ENCODE results near the gene PPCS. TPM values are rescaled to one million over a fixed set of nuclear protein-coding genes. Genes with fewer than 3 reads are reported as not detected.

PPCS gene
- 30.3 and 58.5 TPM in 2 replicates for total RNA-seq (2014; rRNA removed; shearing (Covaris generic); ENCODE audit: low replicate concordance)

DNA sequence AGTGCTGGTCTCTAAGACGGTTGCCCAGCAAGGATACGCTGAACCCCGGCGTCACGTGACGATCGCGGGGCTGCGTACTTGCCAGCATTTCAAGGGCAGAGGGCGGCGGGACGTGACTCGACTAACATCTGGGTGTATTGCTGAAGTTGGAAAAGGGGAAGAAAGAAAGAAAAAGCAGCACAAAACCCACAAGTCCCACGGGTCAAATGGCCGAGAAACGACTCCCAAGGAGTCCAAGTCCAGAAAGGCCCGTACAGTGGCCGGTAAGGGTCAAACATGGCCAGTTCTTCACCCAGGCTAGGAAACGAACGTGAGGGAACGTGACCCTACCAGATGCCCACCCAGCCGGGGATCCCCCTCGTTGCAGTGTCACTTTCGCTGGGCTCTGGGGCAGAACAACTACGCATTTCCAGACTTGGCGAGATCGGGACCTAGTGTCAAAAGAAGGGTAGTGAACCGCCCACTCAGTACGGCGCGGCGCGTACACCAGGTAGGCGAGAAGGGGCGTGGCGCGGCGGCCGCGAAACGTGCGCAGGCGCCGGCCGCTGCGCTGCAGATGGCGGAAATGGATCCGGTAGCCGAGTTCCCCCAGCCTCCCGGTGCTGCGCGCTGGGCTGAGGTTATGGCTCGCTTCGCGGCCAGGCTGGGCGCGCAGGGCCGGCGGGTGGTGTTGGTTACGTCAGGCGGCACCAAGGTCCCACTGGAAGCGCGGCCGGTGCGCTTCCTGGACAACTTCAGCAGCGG is at the start of gene PPCS, which contains the start of gene ZMYND12:
Gene PPCS (plus strand): TSS at position 534 of the 744 bp plus-strand sequence. CDS start 23 bp downstream, at position 557.
Gene ZMYND12 (minus strand): TSS at position 13 of the 744 bp plus-strand sequence. CDS start 25 bp downstream, outside the sequence.
- no peaks in the 10 kb centered on the region for H3K36me3 ChIP-seq

GRCh38 chr1:42414551-42415496 is 41.5 kb upstream of the PPCS start:
- no peak overlapping the region for H3K4me3 ChIP-seq
- H3K36me3 ChIP-seq = no peaks in the 10 kb centered on the region
- DNase-seq = no peak
- no peaks in the 10 kb centered on the region for H3K27me3 ChIP-seq
- no peaks in the 10 kb centered on the region for H3K9me3 ChIP-seq

More for the DNA sequence above, at the start of gene PPCS, which contains the start of gene ZMYND12:
- H3K27me3 ChIP-seq = no peaks in the 10 kb centered on the region
- DNase-seq = peak; percentile 76
- H3K9me3 ChIP-seq = no peaks in the 10 kb centered on the region
- peak within 1 kb of the TSS; percentile 70 for H3K4me3 ChIP-seq

DNA sequence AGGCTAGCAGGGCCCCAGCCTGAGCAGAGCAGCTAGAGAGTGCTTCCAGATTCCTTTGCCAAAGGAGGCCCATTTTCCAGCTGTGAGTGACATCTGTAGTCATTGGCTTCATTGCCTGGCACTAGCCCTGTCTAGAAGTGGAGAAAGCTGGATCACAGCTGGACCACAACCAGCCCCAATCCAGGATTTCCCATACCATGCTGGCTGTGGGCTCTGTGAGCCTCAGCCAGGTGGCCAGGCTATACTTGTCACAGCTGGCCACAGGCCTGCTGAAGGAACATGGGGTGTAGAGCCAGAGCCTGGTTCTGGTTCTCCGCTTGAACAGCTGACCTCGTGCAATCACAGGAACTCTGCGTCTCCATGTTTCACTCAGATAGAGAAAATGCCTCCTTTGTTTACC is 39.2 kb upstream of the PPCS start:
- Histone ChIP-seq H3K27me3 (no peaks in the 10 kb centered on the region), H3K36me3 (no peaks in the 10 kb centered on the region), H3K9me3 (no peaks in the 10 kb centered on the region), H3K4me3 (no peak overlapping the region)
- DNase-seq = no peak

- Histone ChIP-seq H3K27me3 (no peaks in the 10 kb centered on the region), H3K36me3 (no peaks in the 10 kb centered on the region), H3K9me3 (no peaks in the 10 kb centered on the region), H3K4me3 (no peak overlapping the region)
- no peak for DNase-seq
These were observed 37.8 kb upstream of the PPCS start for GRCh38 chr1:42418516-42418915.

DNA sequence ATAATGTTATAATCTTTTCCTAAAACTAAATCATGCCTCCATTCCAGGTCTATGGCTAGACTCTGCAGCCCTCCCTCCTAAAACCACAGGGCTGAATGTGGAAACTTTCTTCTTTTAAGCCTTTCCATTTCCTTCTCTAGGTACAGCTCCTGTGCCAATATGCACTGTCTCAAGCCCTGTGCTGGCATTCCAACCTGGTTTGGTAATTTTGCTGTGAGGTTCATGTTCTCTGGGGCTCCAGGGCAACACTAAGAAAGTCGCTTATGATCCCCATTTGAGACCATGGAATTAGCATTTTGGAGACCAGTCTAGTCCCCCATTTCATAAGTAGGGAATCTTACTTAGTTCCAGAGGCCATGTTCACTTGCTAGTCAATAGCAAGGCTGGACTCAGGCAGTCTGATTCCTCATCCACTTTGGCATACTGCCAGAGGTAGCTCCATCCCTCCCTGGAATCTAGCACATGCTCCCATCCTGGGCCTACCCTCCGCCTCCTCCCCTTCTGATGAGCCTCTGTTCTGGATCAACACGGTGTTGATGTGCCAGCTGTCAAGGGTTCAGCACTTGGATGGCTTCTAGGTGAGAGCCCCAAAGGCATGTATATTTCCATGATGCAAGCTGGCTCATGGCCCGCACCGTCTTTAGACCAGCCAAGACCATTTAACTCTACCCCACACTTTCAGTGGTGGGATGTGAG is 37.1 kb upstream of the PPCS start:
- Histone ChIP-seq H3K27me3 (no peaks in the 10 kb centered on the region), H3K9me3 (no peaks in the 10 kb centered on the region), H3K4me3 (no peak overlapping the region), H3K36me3 (no peaks in the 10 kb centered on the region)
- peak; percentile 30 for DNase-seq

GRCh38 chr1:42420121-42420520 is 36.2 kb upstream of the PPCS start:
- no peak for DNase-seq
- no peaks in the 10 kb centered on the region for H3K9me3 ChIP-seq
- no peaks in the 10 kb centered on the region for H3K27me3 ChIP-seq
- no peaks in the 10 kb centered on the region for H3K36me3 ChIP-seq
- H3K4me3 ChIP-seq = no peak overlapping the region

DNA sequence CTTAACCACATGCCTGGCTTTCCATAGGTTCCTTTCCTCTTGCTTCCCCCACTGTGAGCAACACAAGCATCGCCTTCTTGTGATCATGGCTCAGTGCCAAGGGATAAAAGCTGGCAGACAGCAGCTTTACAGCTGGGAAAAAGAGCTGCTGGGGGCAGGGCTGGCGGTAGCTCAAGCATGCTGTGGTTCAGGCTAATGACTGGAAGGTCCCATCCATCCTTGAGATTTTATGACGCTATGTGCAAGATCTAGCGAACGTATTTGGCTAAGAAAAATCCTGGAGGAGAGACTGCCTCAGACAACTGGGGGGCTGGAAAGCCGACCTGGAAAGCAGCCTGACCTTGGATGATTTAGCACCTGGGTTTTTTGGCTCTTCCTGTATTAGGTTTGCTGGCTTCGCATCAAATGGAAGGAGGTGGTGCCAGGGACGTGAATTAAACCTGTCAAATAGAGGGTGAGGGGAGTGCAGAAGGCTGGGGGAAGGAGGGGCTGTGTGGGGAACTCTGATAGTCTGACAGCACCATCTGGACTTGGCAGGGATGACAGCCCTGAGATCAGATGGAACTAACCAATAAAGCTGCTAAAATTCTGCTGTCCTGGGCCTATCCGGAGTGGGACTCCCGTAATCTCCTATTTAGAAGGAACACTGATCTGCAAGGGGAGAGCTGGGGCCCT is 35.3 kb upstream of the PPCS start:
- no peaks in the 10 kb centered on the region for H3K36me3 ChIP-seq
- DNase-seq = peak; percentile 38
- no peak overlapping the region for H3K4me3 ChIP-seq
- no peaks in the 10 kb centered on the region for H3K9me3 ChIP-seq
- no peaks in the 10 kb centered on the region for H3K27me3 ChIP-seq

DNA sequence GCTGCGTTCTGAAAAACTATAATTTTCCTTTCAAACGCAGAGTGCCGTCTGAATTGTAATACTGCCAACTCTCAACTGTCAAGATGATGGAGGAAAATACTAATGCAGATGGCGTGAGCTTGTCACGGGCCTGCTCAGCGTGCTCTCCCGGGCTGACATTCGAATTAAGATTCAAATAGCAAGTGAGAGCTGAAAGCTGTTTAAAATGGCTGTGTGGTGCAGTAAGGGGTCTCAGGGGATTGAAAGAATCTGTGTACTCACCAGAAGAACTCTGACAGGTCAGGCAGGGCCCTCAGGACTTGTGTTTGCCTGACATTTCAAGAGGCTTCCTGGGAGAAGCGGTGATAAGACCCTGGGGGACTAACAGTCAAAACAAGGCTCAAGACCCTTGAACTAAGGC is 33.6 kb upstream of the PPCS start:
- DNase-seq = no peak
- Histone ChIP-seq H3K27me3 (no peaks in the 10 kb centered on the region), H3K9me3 (no peaks in the 10 kb centered on the region), H3K4me3 (no peak overlapping the region), H3K36me3 (no peaks in the 10 kb centered on the region)

DNA sequence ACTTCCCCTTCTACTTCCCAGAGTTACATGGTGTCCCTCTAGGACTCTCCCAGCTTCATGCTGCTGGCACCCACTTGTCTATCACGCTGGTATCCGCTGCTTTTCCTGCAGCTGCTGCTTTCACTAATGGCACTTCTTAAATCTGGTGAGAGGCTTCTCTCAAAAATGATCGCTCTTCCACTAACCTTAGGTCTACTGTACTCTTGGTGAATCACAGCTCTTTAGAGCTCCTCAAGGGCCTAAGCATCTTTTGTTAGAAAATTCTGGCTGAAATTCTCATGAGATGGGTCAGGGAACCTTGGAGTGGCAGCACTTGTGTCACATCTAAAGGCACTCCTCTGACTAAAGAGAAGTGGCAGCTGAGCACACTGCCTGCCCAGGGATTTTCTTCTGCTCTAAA is 32.7 kb upstream of the PPCS start:
- no peaks in the 10 kb centered on the region for H3K9me3 ChIP-seq
- DNase-seq = no peak

DNA sequence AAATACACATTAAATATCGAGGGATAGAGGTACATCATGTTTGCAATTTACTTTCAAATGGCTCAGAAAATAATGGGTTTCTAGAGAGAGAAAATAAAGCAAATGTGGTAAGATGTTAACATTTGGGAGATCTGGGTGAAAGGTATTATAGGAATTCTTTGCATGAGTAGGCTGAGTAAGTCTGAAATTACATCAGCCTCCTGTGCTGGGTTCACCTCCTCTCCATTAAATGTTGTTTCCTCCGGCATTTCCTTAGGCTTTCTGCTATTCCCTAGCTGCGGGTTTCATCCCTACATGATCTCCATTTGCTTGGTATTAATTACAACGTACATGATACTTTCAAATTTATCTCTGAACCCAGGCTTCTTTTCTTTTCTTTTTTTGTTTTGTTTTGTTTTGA is 32.1 kb upstream of the PPCS start:
- Histone ChIP-seq H3K9me3 (no peaks in the 10 kb centered on the region), H3K27me3 (no peaks in the 10 kb centered on the region), H3K4me3 (no peak overlapping the region), H3K36me3 (no peaks in the 10 kb centered on the region)
- no peak for DNase-seq

More for the DNA sequence above, 32.7 kb upstream of the PPCS start:
- Histone ChIP-seq H3K36me3 (no peaks in the 10 kb centered on the region), H3K4me3 (no peak overlapping the region), H3K27me3 (no peaks in the 10 kb centered on the region)

DNA sequence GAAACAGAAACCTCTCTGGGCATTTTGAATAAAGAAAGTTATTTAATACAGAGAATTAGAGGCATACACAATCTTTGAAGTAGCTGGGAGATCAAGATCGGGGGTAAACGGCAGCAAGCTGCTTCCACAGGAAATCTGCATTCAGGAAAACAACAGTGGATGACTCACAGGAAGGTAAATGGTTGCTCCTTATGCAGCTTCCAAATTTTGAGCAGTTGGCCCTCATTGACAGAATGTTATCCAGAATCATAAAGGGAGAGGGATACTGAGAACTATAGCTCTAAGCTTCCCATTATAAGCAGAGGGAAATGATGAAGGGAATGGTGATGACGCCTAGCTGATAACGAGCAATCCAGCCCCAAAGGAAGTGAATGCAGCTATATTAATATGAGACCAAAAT is 29.1 kb upstream of the PPCS start:
- no peaks in the 10 kb centered on the region for H3K9me3 ChIP-seq
- DNase-seq = no peak

GRCh38 chr1:42429603-42430002 is 26.7 kb upstream of the PPCS start:
- Histone ChIP-seq H3K27me3 (no peaks in the 10 kb centered on the region), H3K36me3 (no peaks in the 10 kb centered on the region), H3K9me3 (no peaks in the 10 kb centered on the region), H3K4me3 (no peak overlapping the region)
- DNase-seq = no peak

More for the DNA sequence above, 29.1 kb upstream of the PPCS start:
- no peaks in the 10 kb centered on the region for H3K36me3 ChIP-seq
- no peak overlapping the region for H3K4me3 ChIP-seq
- no peaks in the 10 kb centered on the region for H3K27me3 ChIP-seq

DNA sequence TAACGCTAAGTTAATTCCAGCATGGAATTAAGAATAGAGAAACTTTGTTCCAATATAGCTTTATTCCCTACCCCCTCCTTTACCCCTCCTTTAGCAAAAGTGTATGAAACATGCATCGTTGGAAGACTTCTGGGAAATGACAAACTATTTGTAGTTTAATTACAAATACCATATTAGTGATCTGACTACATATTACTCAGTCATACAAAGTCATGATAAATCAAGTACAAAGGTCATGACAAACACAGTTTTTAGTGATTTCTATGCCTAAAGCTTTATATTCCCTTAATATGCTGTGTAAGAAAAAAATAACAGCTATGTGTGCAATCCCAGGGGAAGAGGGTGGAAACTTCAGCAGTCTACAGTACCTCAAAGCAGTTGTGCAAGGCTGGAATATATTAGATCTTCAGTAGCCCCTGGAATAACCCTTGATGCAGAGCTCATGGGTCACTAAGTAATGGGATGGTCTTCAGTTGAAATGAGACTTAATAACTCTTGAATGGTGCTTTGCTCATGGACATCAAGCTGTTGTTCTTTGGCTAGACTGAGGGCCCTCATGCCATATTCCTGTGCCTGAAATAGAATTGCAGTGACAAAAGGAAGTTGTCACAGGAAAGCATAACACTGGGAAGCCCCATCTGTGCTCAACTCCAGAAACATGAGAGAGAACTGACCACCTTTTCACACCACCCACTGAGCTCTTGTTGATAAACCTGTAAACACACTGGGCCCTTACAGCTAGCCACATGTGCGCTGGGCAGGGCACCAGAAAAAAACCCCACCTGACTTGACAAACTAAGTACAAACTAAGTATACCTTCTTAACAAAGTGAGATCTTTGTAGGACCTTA is 25.8 kb upstream of the PPCS start:
- Histone ChIP-seq H3K27me3 (no peaks in the 10 kb centered on the region), H3K36me3 (no peaks in the 10 kb centered on the region), H3K9me3 (no peaks in the 10 kb centered on the region), H3K4me3 (no peak overlapping the region)
- no peak for DNase-seq

DNA sequence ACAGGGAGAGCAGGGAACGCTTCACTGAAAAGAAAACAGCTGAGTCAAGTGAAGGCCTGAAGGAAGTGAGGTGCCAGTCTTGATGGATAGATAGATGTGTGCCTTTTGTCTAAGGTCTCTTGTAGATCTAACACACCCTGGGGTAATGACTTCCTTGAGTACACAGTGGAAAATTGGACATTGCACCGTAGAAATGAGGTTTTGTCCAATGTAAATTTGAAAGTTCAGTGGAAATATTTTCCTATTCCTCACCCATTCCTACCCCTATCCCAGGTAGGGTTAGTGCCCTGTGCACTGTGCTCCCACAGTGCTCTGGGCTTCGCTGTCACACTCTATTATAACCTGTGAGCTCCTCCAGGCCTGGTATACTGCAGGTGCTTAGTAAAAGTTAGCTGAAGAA is 24.8 kb upstream of the PPCS start:
- Histone ChIP-seq H3K4me3 (no peak overlapping the region), H3K9me3 (no peaks in the 10 kb centered on the region), H3K27me3 (no peaks in the 10 kb centered on the region), H3K36me3 (no peaks in the 10 kb centered on the region)
- no peak for DNase-seq

DNA sequence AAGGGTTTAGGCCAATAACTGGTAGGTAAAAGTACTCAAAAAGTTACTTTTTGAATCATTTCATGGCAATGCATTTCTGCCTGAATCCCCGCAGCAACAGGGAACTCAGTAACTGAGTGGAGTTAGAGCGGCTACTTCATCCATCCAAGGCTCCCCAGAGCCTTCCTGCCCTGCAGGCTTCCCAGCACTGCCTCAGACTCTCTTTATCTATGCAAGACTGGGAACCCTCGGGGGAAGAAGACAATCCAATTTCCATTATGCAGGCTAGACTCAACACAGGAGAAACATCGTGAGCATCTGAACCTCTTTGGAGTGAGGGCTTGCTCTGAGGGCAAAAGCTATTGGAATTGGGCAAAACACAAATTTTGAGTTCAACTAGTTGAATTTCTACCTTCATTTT is 23.6 kb upstream of the PPCS start:
- no peaks in the 10 kb centered on the region for H3K36me3 ChIP-seq
- DNase-seq = no peak
- no peaks in the 10 kb centered on the region for H3K9me3 ChIP-seq
- H3K4me3 ChIP-seq = no peak overlapping the region
- H3K27me3 ChIP-seq = no peaks in the 10 kb centered on the region
